OCI-LY3 (cell line): Measurements from ENCODE around the gene NELL1.

Source experiments
- H2AFZ ChIP-seq: fragments of 200-600, 300-600 bp; shearing (Covaris generic); 2 replicates; pipeline ENCODE4 v1.6.0; 2014; ENCODE audit warnings: antibody characterized with exemption, low read depth, low read length
- H3K27ac ChIP-seq: fragments of 200-600, 300-600 bp; sonication (generic); 2 replicates; pipeline ENCODE4 v1.5.1; 2014; ENCODE audit warnings: mild to moderate bottlenecking, low read length, moderate library complexity, mixed read lengths
- H3K27me3 ChIP-seq: fragments of 200-600, 300-600 bp; sonication (generic); 2 replicates; pipeline ENCODE4 v1.6.1; 2014; ENCODE audit warnings: low read depth, low read length, mixed read lengths
- H3K36me3 ChIP-seq: fragments of 200-600, 300-600 bp; sonication (generic); replicated peaks from 2 replicates; pipeline ENCODE3; 2014; ENCODE audit warnings: low read depth, low read length, mixed read lengths
- H3K4me1 ChIP-seq: fragments of 300-600, 200-600 bp; sonication (generic); 2 replicates; pipeline ENCODE4 v1.6.1; 2014; ENCODE audit warnings: low read length, mixed read lengths
- H3K4me2 ChIP-seq: fragments of 200-600, 300-600 bp; sonication (generic); 2 replicates; pipeline ENCODE4 v1.6.1; 2014; ENCODE audit warnings: low read length, mixed read lengths
- H3K4me3 ChIP-seq: fragments of 300-600, 200-600 bp; sonication (generic); 2 replicates; pipeline ENCODE4 v1.5.1; 2014; ENCODE audit warnings: antibody characterized with exemption, mild to moderate bottlenecking, low read length, moderate library complexity
- H3K79me2 ChIP-seq: fragments of 300-600, 200-600 bp; shearing (Covaris generic); 2 replicates; pipeline ENCODE4 v1.6.1; 2014; ENCODE audit warnings: mild to moderate bottlenecking, low read length, mixed read lengths
- H3K9ac ChIP-seq: fragments of 300-600, 200-600 bp; shearing (Covaris generic); 2 replicates; pipeline ENCODE4 v1.6.0; 2014; ENCODE audit warnings: mild to moderate bottlenecking, low read length, moderate library complexity
- H3K9me3 ChIP-seq: fragments of 200-600, 300-600 bp; shearing (Covaris generic); 2 replicates; pipeline ENCODE4 v1.6.1; 2014; ENCODE audit warnings: low read length, mixed read lengths; ENCODE audit not compliant: insufficient read depth
- H4K20me1 ChIP-seq: fragments of 200-600, 300-600 bp; sonication (generic); 2 replicates; pipeline ENCODE4 v1.6.1; 2016; ENCODE audit warnings: low read length, mixed read lengths; ENCODE audit not compliant: insufficient read depth
- CTCF ChIP-seq: fragments of 200-600, 300-600 bp; sonication (generic); IDR thresholded peaks from 2 replicates; pipeline ENCODE4 v1.5.1; 2014; ENCODE audit warnings: antibody characterized with exemption, low read length, low read depth
- EZH2phosphoT487 ChIP-seq: fragments of 200-600 bp; shearing (Covaris generic); IDR thresholded peaks from 2 replicates; pipeline ENCODE4 v1.6.1; 2018; ENCODE audit warnings: antibody characterized with exemption, mixed run types, low read depth

Gene NELL1

GRCh38 chr11:20910733-20911132, 241.3 kb downstream of the NELL1 start:
- H3K4me1 ChIP-seq = no peaks in the 10 kb centered on the region
- H2AFZ ChIP-seq = no peak overlapping the region
- no peak overlapping the region for H3K4me2 ChIP-seq
- TF ChIP-seq CTCF (no peak), EZH2phosphoT487 (no peak)
- H3K4me3 ChIP-seq = no peak overlapping the region
- H3K9me3 ChIP-seq = no peaks in the 10 kb centered on the region
- no peaks in the 10 kb centered on the region for H3K36me3 ChIP-seq
- H3K79me2 ChIP-seq = no peaks in the 10 kb centered on the region
- no peaks in the 10 kb centered on the region for H4K20me1 ChIP-seq
- H3K9ac ChIP-seq = no peak overlapping the region
- no peak overlapping the region for H3K27ac ChIP-seq
- no peaks in the 10 kb centered on the region for H3K27me3 ChIP-seq

DNA sequence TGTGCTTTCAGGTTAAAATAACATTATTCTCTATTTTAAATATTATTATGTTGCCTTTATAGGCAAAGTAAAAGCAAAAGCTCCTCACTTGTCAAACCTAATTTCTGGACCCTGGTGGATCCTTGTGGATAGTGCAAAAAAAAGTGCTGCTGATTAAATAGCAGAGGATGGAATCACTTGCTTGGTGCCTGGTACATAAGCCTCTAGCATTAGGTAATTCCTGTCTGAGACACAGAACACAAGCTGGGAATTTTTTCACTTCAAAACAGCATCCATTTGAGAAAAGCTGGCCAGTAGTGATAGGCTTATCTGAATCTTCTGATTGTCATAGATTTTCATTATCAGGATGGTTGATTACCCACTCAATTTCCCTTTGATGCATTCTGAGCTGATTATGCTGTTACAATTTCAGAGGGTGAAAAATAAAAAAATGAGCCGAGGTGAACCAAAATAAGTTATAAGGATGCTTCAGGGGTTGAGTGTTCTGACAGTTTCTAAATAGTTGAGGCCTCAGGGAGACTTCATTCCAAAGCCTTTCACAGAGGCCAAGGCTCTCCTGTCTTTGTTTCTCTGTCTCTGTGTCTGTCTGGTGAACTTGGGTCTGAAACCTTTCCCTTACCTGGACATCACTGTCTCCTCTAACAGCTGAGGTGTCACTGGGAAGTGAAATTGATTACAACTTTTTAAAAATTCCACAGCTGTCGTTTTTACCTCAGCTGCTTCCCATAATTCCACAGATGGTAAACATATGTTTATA, 242.9 kb downstream of the NELL1 start:
- Histone ChIP-seq H3K9ac (no peak overlapping the region), H3K9me3 (no peaks in the 10 kb centered on the region), H3K79me2 (no peaks in the 10 kb centered on the region), H3K4me2 (no peak overlapping the region), H3K4me1 (no peaks in the 10 kb centered on the region), H3K27me3 (no peaks in the 10 kb centered on the region), H2AFZ (no peak overlapping the region), H3K4me3 (no peak overlapping the region), H3K36me3 (no peaks in the 10 kb centered on the region), H4K20me1 (no peaks in the 10 kb centered on the region), H3K27ac (no peak overlapping the region)
- TF ChIP-seq EZH2phosphoT487 (no peak), CTCF (no peak)

- no peak for TF ChIP-seq EZH2phosphoT487
- no peak for TF ChIP-seq CTCF
Measured at GRCh38 chr11:20912922-20913512, 243.6 kb downstream of the NELL1 start.

GRCh38 chr11:20917306-20917705, 247.9 kb downstream of the NELL1 start:
- no peak overlapping the region for H3K4me2 ChIP-seq
- no peaks in the 10 kb centered on the region for H3K9me3 ChIP-seq

More at GRCh38 chr11:20912922-20913512, 243.6 kb downstream of the NELL1 start:
- H3K9ac ChIP-seq = no peak overlapping the region
- no peaks in the 10 kb centered on the region for H3K79me2 ChIP-seq
- H3K27ac ChIP-seq = no peak overlapping the region
- no peak overlapping the region for H3K4me3 ChIP-seq
- no peaks in the 10 kb centered on the region for H3K4me1 ChIP-seq
- no peaks in the 10 kb centered on the region for H3K36me3 ChIP-seq
- no peaks in the 10 kb centered on the region for H4K20me1 ChIP-seq
- no peak overlapping the region for H2AFZ ChIP-seq
- no peak overlapping the region for H3K4me2 ChIP-seq
- no peaks in the 10 kb centered on the region for H3K27me3 ChIP-seq
- H3K9me3 ChIP-seq = no peaks in the 10 kb centered on the region

More at GRCh38 chr11:20917306-20917705, 247.9 kb downstream of the NELL1 start:
- no peak overlapping the region for H3K4me3 ChIP-seq
- no peak overlapping the region for H3K27ac ChIP-seq
- H3K4me1 ChIP-seq = no peaks in the 10 kb centered on the region
- H3K9ac ChIP-seq = no peak overlapping the region
- TF ChIP-seq CTCF = no peak
- no peak for TF ChIP-seq EZH2phosphoT487
- no peaks in the 10 kb centered on the region for H3K36me3 ChIP-seq
- no peaks in the 10 kb centered on the region for H3K27me3 ChIP-seq
- no peaks in the 10 kb centered on the region for H4K20me1 ChIP-seq
- no peak overlapping the region for H2AFZ ChIP-seq
- H3K79me2 ChIP-seq = no peaks in the 10 kb centered on the region
